ENCODE results near the gene QTRT2. TPM values are rescaled to one million over a fixed set of nuclear protein-coding genes. Genes with fewer than 3 reads are reported as not detected.

The QTRT2 gene
- polyA plus RNA-seq, 3 donors from 2014 or later = 2.5 to 12.3 (median 12.0) TPM

GRCh38 chr3:114052216-114052615, 4.3 kb upstream of the QTRT2 start:
- Mint-ChIP-seq H3K36me3 (peaks cover 4 to 10% (median 4%) of the 10 kb centered on the region in 3 donors), H3K27ac (no peak overlapping the region), H3K9me3 (no peaks in the 10 kb centered on the region), H3K27me3 (ENCODE audit: low read depth in 3 of 3) (peaks cover 6 to 8% (median 6%) of the 10 kb centered on the region in 3 donors), H3K4me3 (no peak overlapping the region), H3K4me1 (peaks cover 16 to 22% of the 10 kb centered on the region in 2 donors)
- no peak for DNase-seq

- no peak for DNase-seq
- Mint-ChIP-seq H3K27me3 (ENCODE audit: low read depth in 3 of 3) (peaks cover 4 to 8% (median 6%) of the 10 kb centered on the region in 3 donors), H3K4me1 (peaks cover 28 to 43% of the 10 kb centered on the region in 2 donors), H3K36me3 (no peaks in the 10 kb centered on the region), H3K27ac (peak overlapping the region; percentile 93 to 100 (median 98)), H3K9me3 (no peaks in the 10 kb centered on the region), H3K4me3 (peak overlapping the region; percentile 95 to 100 (median 97))
Observed at GRCh38 chr3:114057011-114057347, 442 bp downstream of the QTRT2 start.

- H3K4me3 Mint-ChIP-seq = peak overlapping the region in 4 of 5 donors; percentile 14 to 97 (median 56)
- peaks cover 4 to 8% (median 6%) of the 10 kb centered on the region in 3 donors for H3K27me3 Mint-ChIP-seq (ENCODE audit: low read depth in 3 of 3)
- peaks cover 30 to 53% of the 10 kb centered on the region in 2 donors for H3K4me1 Mint-ChIP-seq
- H3K9me3 Mint-ChIP-seq = no peaks in the 10 kb centered on the region
- DNase-seq = no peak
- peak overlapping the region in 1 of 6 donors; percentile 3 for H3K27ac Mint-ChIP-seq
- H3K36me3 Mint-ChIP-seq = no peaks in the 10 kb centered on the region
Observed at GRCh38 chr3:114058646-114059045, 2.1 kb downstream of the QTRT2 start.

- Mint-ChIP-seq H3K27ac (no peak overlapping the region), H3K4me3 (no peak overlapping the region), H3K4me1 (peaks cover 24 to 49% of the 10 kb centered on the region in 2 donors), H3K9me3 (no peaks in the 10 kb centered on the region), H3K27me3 (ENCODE audit: low read depth in 3 of 3) (peaks cover 4 to 6% (median 6%) of the 10 kb centered on the region in 3 donors), H3K36me3 (peaks cover 0 to 7% (median 6%) of the 10 kb centered on the region in 3 donors)
- DNase-seq = no peak
Observed at GRCh38 chr3:114060906-114061655, 4.5 kb downstream of the QTRT2 start.

GRCh38 chr3:114067804-114068203, 11.3 kb downstream of the QTRT2 start:
- Mint-ChIP-seq H3K4me3 (no peak overlapping the region), H3K4me1 (peaks cover 0 to 10% of the 10 kb centered on the region in 2 donors), H3K27me3 (ENCODE audit: low read depth in 3 of 3) (no peaks in the 10 kb centered on the region), H3K36me3 (peaks cover 13 to 52% (median 33%) of the 10 kb centered on the region in 3 donors), H3K9me3 (no peaks in the 10 kb centered on the region), H3K27ac (no peak overlapping the region)
- DNase-seq = no peak

GRCh38 chr3:114068336-114068735, 11.8 kb downstream of the QTRT2 start:
- peaks cover 0 to 6% of the 10 kb centered on the region in 2 donors for H3K4me1 Mint-ChIP-seq

GRCh38 chr3:114071786-114072185, 15.2 kb downstream of the QTRT2 start:
- H3K27me3 Mint-ChIP-seq (ENCODE audit: low read depth in 3 of 3) = no peaks in the 10 kb centered on the region
- H3K4me3 Mint-ChIP-seq = no peak overlapping the region
- peaks cover 17 to 69% (median 47%) of the 10 kb centered on the region in 3 donors for H3K36me3 Mint-ChIP-seq
- no peak for DNase-seq
- H3K9me3 Mint-ChIP-seq = no peaks in the 10 kb centered on the region
- H3K4me1 Mint-ChIP-seq = no peaks in the 10 kb centered on the region
- peak overlapping the region in 1 of 6 donors; percentile 41 for H3K27ac Mint-ChIP-seq

More at GRCh38 chr3:114068336-114068735, 11.8 kb downstream of the QTRT2 start:
- Mint-ChIP-seq H3K36me3 (peaks cover 13 to 56% (median 37%) of the 10 kb centered on the region in 3 donors), H3K9me3 (no peaks in the 10 kb centered on the region), H3K27ac (no peak overlapping the region), H3K27me3 (ENCODE audit: low read depth in 3 of 3) (no peaks in the 10 kb centered on the region), H3K4me3 (no peak overlapping the region)
- DNase-seq = no peak

- Mint-ChIP-seq H3K4me3 (no peak overlapping the region), H3K36me3 (peaks cover 27 to 75% (median 44%) of the 10 kb centered on the region in 3 donors), H3K9me3 (no peaks in the 10 kb centered on the region), H3K4me1 (no peaks in the 10 kb centered on the region), H3K27me3 (ENCODE audit: low read depth in 3 of 3) (no peaks in the 10 kb centered on the region), H3K27ac (no peak overlapping the region)
- no peak for DNase-seq
Observed at GRCh38 chr3:114076711-114077110, 20.2 kb downstream of the QTRT2 start.

GRCh38 chr3:114078126-114078525, 21.6 kb downstream of the QTRT2 start:
- Mint-ChIP-seq H3K27ac (no peak overlapping the region), H3K36me3 (peaks cover 24 to 74% (median 32%) of the 10 kb centered on the region in 3 donors), H3K4me3 (no peak overlapping the region)

GRCh38 chr3:114079761-114080160, 23.2 kb downstream of the QTRT2 start:
- peaks cover 27 to 68% (median 32%) of the 10 kb centered on the region in 3 donors for H3K36me3 Mint-ChIP-seq
- no peak overlapping the region for H3K4me3 Mint-ChIP-seq
- no peaks in the 10 kb centered on the region for H3K9me3 Mint-ChIP-seq
- no peaks in the 10 kb centered on the region for H3K4me1 Mint-ChIP-seq
- DNase-seq = no peak
- H3K27ac Mint-ChIP-seq = no peak overlapping the region
- H3K27me3 Mint-ChIP-seq (ENCODE audit: low read depth in 3 of 3) = no peaks in the 10 kb centered on the region

More at GRCh38 chr3:114078126-114078525, 21.6 kb downstream of the QTRT2 start:
- no peak for DNase-seq
- no peaks in the 10 kb centered on the region for H3K9me3 Mint-ChIP-seq
- H3K27me3 Mint-ChIP-seq (ENCODE audit: low read depth in 3 of 3) = no peaks in the 10 kb centered on the region
- H3K4me1 Mint-ChIP-seq = no peaks in the 10 kb centered on the region

GRCh38 chr3:114080201-114080600, 23.7 kb downstream of the QTRT2 start:
- H3K9me3 Mint-ChIP-seq = no peaks in the 10 kb centered on the region
- no peak overlapping the region for H3K27ac Mint-ChIP-seq
- H3K27me3 Mint-ChIP-seq (ENCODE audit: low read depth in 3 of 3) = no peaks in the 10 kb centered on the region
- no peak for DNase-seq
- H3K4me1 Mint-ChIP-seq = no peaks in the 10 kb centered on the region
- no peak overlapping the region for H3K4me3 Mint-ChIP-seq
- H3K36me3 Mint-ChIP-seq = peaks cover 27 to 64% (median 32%) of the 10 kb centered on the region in 3 donors

GRCh38 chr3:114081037-114081436, 24.5 kb downstream of the QTRT2 start:
- Mint-ChIP-seq H3K4me3 (no peak overlapping the region), H3K9me3 (no peaks in the 10 kb centered on the region), H3K36me3 (peaks cover 31 to 72% (median 38%) of the 10 kb centered on the region in 3 donors), H3K27ac (no peak overlapping the region), H3K4me1 (no peaks in the 10 kb centered on the region), H3K27me3 (ENCODE audit: low read depth in 3 of 3) (no peaks in the 10 kb centered on the region)
- DNase-seq = no peak

- Mint-ChIP-seq H3K4me1 (no peaks in the 10 kb centered on the region), H3K9me3 (no peaks in the 10 kb centered on the region), H3K27me3 (ENCODE audit: low read depth in 3 of 3) (no peaks in the 10 kb centered on the region), H3K4me3 (no peak overlapping the region), H3K27ac (no peak overlapping the region), H3K36me3 (peaks cover 36 to 72% (median 43%) of the 10 kb centered on the region in 3 donors)
- DNase-seq = no peak
Observed at GRCh38 chr3:114083112-114083511, 26.6 kb downstream of the QTRT2 start.

- no peak overlapping the region for H3K4me3 Mint-ChIP-seq
- peaks cover 30 to 50% (median 35%) of the 10 kb centered on the region in 3 donors for H3K36me3 Mint-ChIP-seq
- no peaks in the 10 kb centered on the region for H3K4me1 Mint-ChIP-seq
- DNase-seq = no peak
- no peak overlapping the region for H3K27ac Mint-ChIP-seq
- H3K9me3 Mint-ChIP-seq = no peaks in the 10 kb centered on the region
- H3K27me3 Mint-ChIP-seq (ENCODE audit: low read depth in 3 of 3) = no peaks in the 10 kb centered on the region
Observed at GRCh38 chr3:114086356-114086755, 29.8 kb downstream of the QTRT2 start.
